Spleen (tissue), 11 donors: ENCODE data around the gene CACNA1C. TPM values are rescaled to one million over a fixed set of nuclear protein-coding genes. Genes with fewer than 3 reads are reported as not detected.

Experiments used
- DNase-seq: peaks from one replicate; pipeline ENCODE4 v3.0.0-alpha.2; 2020
- H3K27ac ChIP-seq, 8 donors: fragments of 200-600 bp; sonication (generic) in 7 of 8; 1 replicate in 4 of 8; 2 replicates in 4 of 8; pipeline versions ENCODE4 v1.5.0 to v1.8.0; 2016 to 2021; ENCODE audit warnings: inconsistent platforms in 4 of 8, mild to moderate bottlenecking in 4 of 8, moderate library complexity in 1 of 8
- H3K27me3 ChIP-seq, 7 donors: fragments of 200-600 bp; sonication (generic) in 6 of 7; replicated peaks in 1 of 7; 1 replicate in 4 of 7; 2 replicates in 3 of 7; pipeline versions ENCODE4 v1.5.0 to v1.8.0; 2016 to 2021; ENCODE audit warnings: inconsistent platforms in 3 of 7, mild to moderate bottlenecking in 1 of 7
- H3K36me3 ChIP-seq, 6 donors: fragments of 200-600 bp; sonication (generic) in 5 of 6; 1 replicate in 4 of 6; 2 replicates in 2 of 6; pipeline versions ENCODE4 v1.5.0 to v1.8.0; 2016 to 2021; ENCODE audit warnings: inconsistent platforms in 2 of 6
- H3K4me1 ChIP-seq, 6 donors: fragments of 200-600 bp; sonication (generic) in 5 of 6; 1 replicate in 3 of 6; 2 replicates in 3 of 6; pipeline versions ENCODE4 v1.5.0 to v1.8.0; 2016 to 2021; ENCODE audit warnings: inconsistent platforms in 3 of 6
- H3K4me3 ChIP-seq, 8 donors: fragments of 200-600 bp; sonication (generic) in 7 of 8; 1 replicate in 4 of 8; 2 replicates in 4 of 8; pipeline versions ENCODE4 v1.5.0 to v1.8.0; 2016 to 2021; ENCODE audit warnings: inconsistent platforms in 4 of 8, mild to moderate bottlenecking in 4 of 8, moderate library complexity in 2 of 8
- H3K9me3 ChIP-seq, 8 donors: fragments of 200-600 bp; sonication (generic) in 7 of 8; 1 replicate in 4 of 8; 2 replicates in 4 of 8; pipeline versions ENCODE4 v1.5.0 to v1.8.0; 2016 to 2021; ENCODE audit warnings: inconsistent platforms in 4 of 8
- CTCF ChIP-seq, 11 experiments: fragments of 200-600 bp in 7 of 11; fragments of 450-650 bp in 4 of 11; sonication (generic) in 4 of 11; IDR thresholded peaks in 8 of 11; conservative IDR thresholded peaks in 3 of 11; 1 replicate in 7 of 11; 2 replicates in 4 of 11; pipeline versions ENCODE4 v1.4.0 to v1.8.0; 2016 to 2021; ENCODE audit warnings: antibody characterized with exemption in 11 of 11, inconsistent platforms in 4 of 11, mild to moderate bottlenecking in 1 of 11
- POLR2A ChIP-seq, 3 donors: fragments of 450-650 bp; IDR thresholded peaks; one replicate each; pipeline ENCODE4 v1.5.1; 2017; ENCODE audit warnings: antibody characterized with exemption in 3 of 3, mild to moderate bottlenecking in 1 of 3
- POLR2AphosphoS5 ChIP-seq, 3 donors: sonication (generic); formaldehyde crosslinking; IDR thresholded peaks; one replicate each; pipeline ENCODE4 v1.5.1; 2017; ENCODE audit warnings: antibody characterized with exemption in 3 of 3
- WGBS, 5 donors: extraction: QIAGEN DNeasy Blood & Tissue Kit in 3 of 5; methylation state at CpG; one replicate each; pipeline versions ENCODE4 v1.1.5 to v1.1.7; 2013 to 2018; 5-methylcytosine and 5-hydroxymethylcytosine counted together
- intact Hi-C: fragments of 100-400 bp; cut with DNase I; formaldehyde crosslinking; loops from one replicate; pipeline ENCODE4 v1.15.0; 2023; ENCODE audit warnings: low total_unique reads
- polyA plus RNA-seq, 3 donors: library from polyadenylated mRNA; stranded (reverse); fragments of 200-250 nt; gene quantifications; one replicate each; pipeline ENCODE4 v1.2.1, GENCODE V29; 2013
- total RNA-seq, 7 donors: library from RNA; depleted of rRNA in 3 of 7; stranded (reverse); fragments of >200 nt in 3 of 7; fragmentation: NEBNext Ultra II Directional in 4 of 7; extraction: Animal tissue kit (Norgen Biotek cat#: 25700) in 4 of 7; gene quantifications; one replicate each; pipeline versions ENCODE4 v1.1.0 to v1.2.1, GENCODE V29; 2016 to 2021
- donor health status: healthy with polysubstance abuse.
- donor health status: DM: no; HTN: no; CAD: no; lungs with moderate emphysema.
- donor health status: DM: no; HTN: no; CAD: no.
- donor health status: Bipolar disorder and iron deficiency.
- donor health status: healthy.
- donor health status: DM: no; HTN: no; CAD: no.
- donor health status: DM: yes; HTN: yes; CAD: no.

The CACNA1C gene
- total and polyA plus RNA-seq, 10 donors: 0.67 to 27.6 (median 18.4) TPM

GRCh38 chr12:2351161-2351560, 298.4 kb downstream of the CACNA1C start:
- no peak for DNase-seq
- Histone ChIP-seq H3K27ac (no peak overlapping the region), H3K4me3 (no peak overlapping the region), H3K4me1 (peaks cover 0 to 26% (median 15%) of the 10 kb centered on the region in 6 donors), H3K36me3 (no peaks in the 10 kb centered on the region), H3K9me3 (no peaks in the 10 kb centered on the region), H3K27me3 (peaks cover 0 to 20% (median 0%) of the 10 kb centered on the region in 7 donors)
- no peak for TF ChIP-seq CTCF (IDR thresholded peaks at IDR 0.05 in 8 of 11, conservative IDR thresholded peaks at IDR 0.05 in 3 of 11)
- TF ChIP-seq POLR2A (IDR thresholded peaks at IDR 0.05): no peak
- TF ChIP-seq POLR2AphosphoS5 (IDR thresholded peaks at IDR 0.05): no peak
- intact Hi-C loops: no loop called here
- WGBS, 5 donors: 66 to 87% (median 73%) methylated on average over 7 to 8 of the region's 8 CpGs

DNA sequence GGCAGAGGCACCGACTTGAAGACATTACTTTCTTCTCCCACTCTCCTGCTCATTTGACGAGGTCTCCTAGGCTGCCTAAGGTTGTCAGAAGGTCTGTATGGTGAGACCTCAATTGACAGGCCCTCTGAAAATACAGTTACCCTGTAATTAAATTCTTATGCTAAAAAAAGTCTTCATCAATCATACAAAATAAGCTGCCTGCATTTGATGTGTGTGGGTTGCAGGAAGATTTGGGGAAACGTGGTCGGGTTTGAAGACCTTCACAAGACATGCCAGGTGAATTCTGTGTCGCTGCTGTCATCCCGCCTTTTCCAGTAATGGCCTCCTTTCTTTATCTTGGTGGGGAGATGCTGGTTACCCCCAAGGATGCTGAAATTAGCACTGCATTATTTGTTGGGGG, 299.4 kb downstream of the CACNA1C start:
- Histone ChIP-seq H3K36me3 (no peaks in the 10 kb centered on the region), H3K27ac (no peak overlapping the region), H3K27me3 (peaks cover 0 to 16% (median 0%) of the 10 kb centered on the region in 7 donors), H3K9me3 (no peaks in the 10 kb centered on the region), H3K4me3 (no peak overlapping the region), H3K4me1 (peaks cover 0 to 34% (median 18%) of the 10 kb centered on the region in 6 donors)
- DNase-seq: no peak
- TF ChIP-seq POLR2A (IDR thresholded peaks at IDR 0.05): no peak
- no peak for TF ChIP-seq CTCF (IDR thresholded peaks at IDR 0.05 in 8 of 11, conservative IDR thresholded peaks at IDR 0.05 in 3 of 11)
- TF ChIP-seq POLR2AphosphoS5 (IDR thresholded peaks at IDR 0.05): no peak
- intact Hi-C loops: no loop called here
- 82 to 92% (median 84%) methylated on average over 6 of the region's 6 CpGs for WGBS, 5 donors

DNA sequence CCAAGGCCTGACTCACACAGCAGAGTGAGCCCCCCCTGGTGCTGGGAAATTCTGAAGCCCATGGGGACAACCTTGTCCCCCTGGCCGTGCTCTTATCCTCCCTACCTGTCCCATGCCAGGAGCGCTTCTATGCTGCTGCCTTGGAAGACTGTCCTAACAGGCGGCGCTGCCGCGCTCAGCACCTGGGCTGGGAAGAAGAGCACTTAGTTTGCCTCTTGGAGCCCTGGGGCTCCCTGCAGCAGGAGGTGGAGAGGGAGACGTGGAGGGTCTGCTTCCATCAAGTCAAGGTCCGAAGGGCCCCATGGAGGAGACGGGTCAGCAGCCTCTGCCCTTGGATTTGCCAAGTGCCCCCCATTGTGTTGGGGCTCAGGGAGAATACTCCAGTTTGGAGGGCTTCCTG, 300.5 kb downstream of the CACNA1C start:
- intact Hi-C loops: no loop called here
- Histone ChIP-seq H3K27ac (no peak overlapping the region), H3K9me3 (no peaks in the 10 kb centered on the region), H3K4me3 (no peak overlapping the region), H3K4me1 (peaks cover 0 to 45% (median 21%) of the 10 kb centered on the region in 6 donors), H3K27me3 (peaks cover 0 to 16% (median 0%) of the 10 kb centered on the region in 7 donors), H3K36me3 (no peaks in the 10 kb centered on the region)
- WGBS, 5 donors: 86 to 100% (median 93%) methylated on average over 3 to 9 of the region's 9 CpGs
- DNase-seq: peak; percentile 53
- TF ChIP-seq POLR2A (IDR thresholded peaks at IDR 0.05) (no peak), POLR2AphosphoS5 (IDR thresholded peaks at IDR 0.05) (no peak), CTCF (IDR thresholded peaks at IDR 0.05 in 8 of 11, conservative IDR thresholded peaks at IDR 0.05 in 3 of 11) (no peak)

- intact Hi-C loops: no loop called here
- peak; percentile 51 for DNase-seq
- TF ChIP-seq CTCF (IDR thresholded peaks at IDR 0.05 in 8 of 11, conservative IDR thresholded peaks at IDR 0.05 in 3 of 11): no peak
- no peak for TF ChIP-seq POLR2AphosphoS5 (IDR thresholded peaks at IDR 0.05)
- TF ChIP-seq POLR2A (IDR thresholded peaks at IDR 0.05): no peak
- no peaks in the 10 kb centered on the region for H3K36me3 ChIP-seq
- no peaks in the 10 kb centered on the region for H3K9me3 ChIP-seq
- peaks cover 0 to 49% (median 25%) of the 10 kb centered on the region in 6 donors for H3K4me1 ChIP-seq
- no peak overlapping the region for H3K27ac ChIP-seq
- no peak overlapping the region for H3K4me3 ChIP-seq
- H3K27me3 ChIP-seq: peaks cover 0 to 19% (median 0%) of the 10 kb centered on the region in 7 donors
- WGBS, 5 donors: 73 to 83% (median 76%) methylated on average over 6 of the region's 6 CpGs
These were observed 300.9 kb downstream of the CACNA1C start for GRCh38 chr12:2353691-2354090.
